GM23338 (cell line): ENCODE results near the gene IL1RL2. TPM values are rescaled to one million over a fixed set of nuclear protein-coding genes. Genes with fewer than 3 reads are reported as not detected.

Experiments
- ATAC-seq: fragments of 200-7000 bp; cut with Tn5 transposase; 3 replicates; pipeline ENCODE4 v1.9.1; 2020
- DNase-seq: peaks from one replicate; pipeline ENCODE4 v3.0.0-alpha.2; 2015; ENCODE audit warnings: low spot score
- H2AFZ ChIP-seq: fragments of 200-600 bp; sonication (generic); 2 replicates; pipeline ENCODE4 v1.8.0; 2016; ENCODE audit warnings: antibody characterized with exemption, mild to moderate bottlenecking, moderate library complexity
- H3F3A ChIP-seq: fragments of 200-600 bp; sonication (generic); replicated peaks from 2 replicates; pipeline ENCODE4 v1.8.0; 2017; ENCODE audit warnings: antibody characterized with exemption, mixed run types, low read depth
- H3K27ac ChIP-seq: fragments of 200-600 bp; sonication (generic); 2 replicates; pipeline ENCODE4 v1.6.1; 2016; ENCODE audit warnings: low read depth
- H3K27me3 ChIP-seq: fragments of 200-600 bp; sonication (generic); 2 replicates; pipeline ENCODE4 v1.8.0; 2016; ENCODE audit warnings: mild to moderate bottlenecking, mixed run types, moderate library complexity; ENCODE audit not compliant: insufficient read depth
- H3K36me3 ChIP-seq: fragments of 200-600 bp; sonication (generic); 2 replicates; pipeline ENCODE4 v1.8.0; 2016; ENCODE audit warnings: mild to moderate bottlenecking; ENCODE audit not compliant: insufficient read depth
- H3K4me1 ChIP-seq: fragments of 200-600 bp; sonication (generic); 2 replicates; pipeline ENCODE4 v1.8.0; 2016; ENCODE audit warnings: mild to moderate bottlenecking, moderate library complexity; ENCODE audit not compliant: insufficient read depth
- H3K4me2 ChIP-seq: fragments of 200-600 bp; sonication (generic); 2 replicates; pipeline ENCODE4 v1.7.1; 2017; ENCODE audit warnings: mixed run types
- H3K4me3 ChIP-seq: fragments of 200-600 bp; sonication (generic); 2 replicates; pipeline ENCODE4 v1.6.1; 2016; ENCODE audit warnings: mixed run types
- H3K79me2 ChIP-seq: fragments of 200-600 bp; sonication (generic); replicated peaks from 2 replicates; pipeline ENCODE4 v1.8.0; 2017; ENCODE audit warnings: mild to moderate bottlenecking; ENCODE audit not compliant: insufficient read depth
- H3K9me2 ChIP-seq: fragments of 200-600 bp; sonication (generic); 2 replicates; pipeline ENCODE4 v1.8.0; 2017; ENCODE audit not compliant: insufficient read depth
- H4K20me1 ChIP-seq: fragments of 200-600 bp; sonication (generic); replicated peaks from 2 replicates; pipeline ENCODE4 v1.8.0; 2017; ENCODE audit warnings: mild to moderate bottlenecking; ENCODE audit not compliant: insufficient read depth
- H3K27ac Mint-ChIP-seq: 2 replicates; pipeline ENCODE4 v1.8.0; 2020; ENCODE audit warnings: inconsistent platforms, mild to moderate bottlenecking, moderate library complexity, mixed read lengths
- H3K27me3 Mint-ChIP-seq: 3 replicates; pipeline ENCODE4 v1.8.0; 2022; ENCODE audit warnings: low read depth, mild to moderate bottlenecking, moderate library complexity, mixed read lengths, inconsistent platforms; ENCODE audit not compliant: insufficient read depth, poor library complexity
- H3K36me3 Mint-ChIP-seq: 3 replicates; pipeline ENCODE4 v1.8.0; 2021; ENCODE audit warnings: low read depth, mild to moderate bottlenecking, inconsistent platforms, moderate library complexity, mixed read lengths
- H3K4me1 Mint-ChIP-seq: 3 replicates; pipeline ENCODE4 v1.8.0; 2020; ENCODE audit warnings: mild to moderate bottlenecking, inconsistent platforms, mixed read lengths
- H3K4me3 Mint-ChIP-seq: 3 replicates; pipeline ENCODE4 v1.8.0; 2021; ENCODE audit warnings: moderate library complexity, mild to moderate bottlenecking, inconsistent platforms, mixed read lengths
- H3K9me3 Mint-ChIP-seq: 3 replicates; pipeline ENCODE4 v1.8.0; 2020; ENCODE audit warnings: moderate library complexity, mild to moderate bottlenecking, inconsistent platforms, mixed read lengths
- CREB1 ChIP-seq: fragments of 250-450 bp; sonication (Bioruptor Pico); IDR thresholded peaks from 2 replicates; pipeline ENCODE4 v1.5.0; 2020; ENCODE audit warnings: low read depth, mild to moderate bottlenecking, moderate library complexity
- ETS1 ChIP-seq: IDR thresholded peaks from 2 replicates; pipeline ENCODE4 v1.6.1; 2016; ENCODE audit warnings: antibody characterized with exemption
- EZH2 ChIP-seq: fragments of 200-600 bp; sonication (generic); IDR thresholded peaks from one replicate; pipeline ENCODE4 v1.8.0; 2017; ENCODE audit warnings: antibody characterized with exemption, mild to moderate bottlenecking, low read depth; ENCODE audit not compliant: unreplicated experiment
- JUNB ChIP-seq: IDR thresholded peaks from one replicate; pipeline ENCODE4 v1.6.1; 2016; ENCODE audit warnings: antibody characterized with exemption; ENCODE audit not compliant: unreplicated experiment
- NANOG ChIP-seq: IDR thresholded peaks from 2 replicates; pipeline ENCODE4 v1.6.1; 2016; ENCODE audit warnings: antibody characterized with exemption, borderline replicate concordance
- POLR2AphosphoS5 ChIP-seq: IDR thresholded peaks from 2 replicates; pipeline ENCODE4 v1.6.1; 2016; ENCODE audit warnings: antibody characterized with exemption, low read depth
- REST ChIP-seq: IDR thresholded peaks from one replicate; pipeline ENCODE4 v1.6.1; 2018; ENCODE audit warnings: antibody characterized with exemption; ENCODE audit not compliant: unreplicated experiment
- STAT1 ChIP-seq: IDR thresholded peaks from one replicate; pipeline ENCODE4 v1.6.1; 2016; ENCODE audit warnings: antibody characterized with exemption; ENCODE audit not compliant: unreplicated experiment
- ZNF331 ChIP-seq: fragments of 250-450 bp; sonication (Bioruptor Pico); IDR thresholded peaks from 2 replicates; pipeline ENCODE4 v1.5.0; 2020; ENCODE audit warnings: low read depth, mild to moderate bottlenecking, moderate library complexity
- polyA plus RNA-seq: library from polyadenylated mRNA; unstranded; fragments of >200 nt; fragmentation: Nextera tagmentation; extraction: Ambion mirVana; gene quantifications from 2 replicates; pipeline ENCODE4 v1.2.1, GENCODE V29; 2016
- total RNA-seq: library from RNA; depleted of rRNA; stranded (reverse); fragments of >200 nt; shearing (Covaris generic); gene quantifications from 2 replicates; pipeline ENCODE4 v1.2.3, GENCODE V29; 2014
- TF ChIP-seq, protein P1 (sequence below), 2 experiments: fragments of 200-600 bp in 1 of 2; sonication (generic) in 1 of 2; conservative IDR thresholded peaks; 2 replicates each; pipeline versions ENCODE4 v1.5.1 to v1.6.1; 2016 to 2017; ENCODE audit warnings: antibody characterized with exemption in 2 of 2, low read depth in 2 of 2, mild to moderate bottlenecking in 2 of 2, moderate library complexity in 1 of 2

The IL1RL2 gene
- total and polyA plus RNA-seq, 2 experiments from 2014 or later: not detected

GRCh38 chr2:102208774-102209173 is 22.0 kb downstream of the IL1RL2 start (continued):
- TF ChIP-seq REST (no peak), NANOG (no peak), JUNB (no peak), CREB1 (CRISPR knock-in tag) (no peak), EZH2 (no peak), STAT1 (no peak)

DNA sequence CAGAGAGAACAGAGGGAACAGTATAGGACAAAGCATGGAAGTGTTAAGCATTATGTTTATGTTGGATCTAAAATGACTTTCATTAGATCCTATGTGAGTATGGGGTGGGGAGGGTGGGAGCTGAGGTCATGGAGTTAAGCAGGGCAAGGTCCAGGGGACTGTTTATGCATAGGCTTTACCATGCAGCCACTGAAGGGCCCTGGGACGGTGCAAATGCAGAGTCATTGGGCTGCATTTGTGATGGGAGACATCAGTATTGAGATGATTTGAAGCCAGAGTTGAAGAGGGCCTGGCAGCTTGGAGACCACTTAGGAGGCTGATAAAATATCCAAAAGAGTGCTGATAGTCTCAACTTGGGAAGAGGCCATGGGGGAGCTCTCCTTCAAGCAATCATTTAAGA is 22.7 kb downstream of the IL1RL2 start:
- no peaks in the 10 kb centered on the region for H3K4me1 Mint-ChIP-seq
- H3K27me3 ChIP-seq: no peaks in the 10 kb centered on the region
- H2AFZ ChIP-seq: no peak overlapping the region
- DNase-seq (no peak), ATAC-seq (no peak)
- no peaks in the 10 kb centered on the region for H3K4me1 ChIP-seq
- no peaks in the 10 kb centered on the region for H3K36me3 ChIP-seq
- H4K20me1 ChIP-seq: no peaks in the 10 kb centered on the region
- peaks cover 4% of the 10 kb centered on the region for H3K27me3 Mint-ChIP-seq
- no peaks in the 10 kb centered on the region for H3F3A ChIP-seq
- H3K4me2 ChIP-seq: no peak overlapping the region
- no peaks in the 10 kb centered on the region; the same call in 1 of the 2 replicates for H3K9me2 ChIP-seq
- no peaks in the 10 kb centered on the region for H3K79me2 ChIP-seq
- H3K4me3 Mint-ChIP-seq: no peak overlapping the region
- H3K36me3 Mint-ChIP-seq: no peaks in the 10 kb centered on the region
- no peak overlapping the region for H3K27ac ChIP-seq
- no peak overlapping the region for H3K27ac Mint-ChIP-seq
- H3K4me3 ChIP-seq: no peak overlapping the region
- peaks cover 4% of the 10 kb centered on the region; the same call in 1 of the 3 replicates for H3K9me3 Mint-ChIP-seq
- TF ChIP-seq ETS1 (no peak), ZNF331 (CRISPR knock-in tag) (no peak), STAT1 (no peak), REST (no peak), JUNB (no peak), NANOG (no peak), EZH2 (no peak), CREB1 (CRISPR knock-in tag) (no peak), POLR2AphosphoS5 (no peak)
- TF ChIP-seq, protein P1, sequence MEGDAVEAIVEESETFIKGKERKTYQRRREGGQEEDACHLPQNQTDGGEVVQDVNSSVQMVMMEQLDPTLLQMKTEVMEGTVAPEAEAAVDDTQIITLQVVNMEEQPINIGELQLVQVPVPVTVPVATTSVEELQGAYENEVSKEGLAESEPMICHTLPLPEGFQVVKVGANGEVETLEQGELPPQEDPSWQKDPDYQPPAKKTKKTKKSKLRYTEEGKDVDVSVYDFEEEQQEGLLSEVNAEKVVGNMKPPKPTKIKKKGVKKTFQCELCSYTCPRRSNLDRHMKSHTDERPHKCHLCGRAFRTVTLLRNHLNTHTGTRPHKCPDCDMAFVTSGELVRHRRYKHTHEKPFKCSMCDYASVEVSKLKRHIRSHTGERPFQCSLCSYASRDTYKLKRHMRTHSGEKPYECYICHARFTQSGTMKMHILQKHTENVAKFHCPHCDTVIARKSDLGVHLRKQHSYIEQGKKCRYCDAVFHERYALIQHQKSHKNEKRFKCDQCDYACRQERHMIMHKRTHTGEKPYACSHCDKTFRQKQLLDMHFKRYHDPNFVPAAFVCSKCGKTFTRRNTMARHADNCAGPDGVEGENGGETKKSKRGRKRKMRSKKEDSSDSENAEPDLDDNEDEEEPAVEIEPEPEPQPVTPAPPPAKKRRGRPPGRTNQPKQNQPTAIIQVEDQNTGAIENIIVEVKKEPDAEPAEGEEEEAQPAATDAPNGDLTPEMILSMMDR (conservative IDR thresholded peaks at IDR 0.05; ENCODE audit: low read depth in 2 of 2): no peak
